OCI-M1 (cell line): ENCODE results near the gene BDNF.
"Not testable (repeated sequence)": the region's sequence is repeated elsewhere in the genome, so short reads cannot be mapped to it uniquely, and the experiment has no call there.

Source experiments
- DNase-seq: peaks from one replicate; lab custom pipeline; 2025; lab: John Stamatoyannopoulos, UW

Gene BDNF

DNA sequence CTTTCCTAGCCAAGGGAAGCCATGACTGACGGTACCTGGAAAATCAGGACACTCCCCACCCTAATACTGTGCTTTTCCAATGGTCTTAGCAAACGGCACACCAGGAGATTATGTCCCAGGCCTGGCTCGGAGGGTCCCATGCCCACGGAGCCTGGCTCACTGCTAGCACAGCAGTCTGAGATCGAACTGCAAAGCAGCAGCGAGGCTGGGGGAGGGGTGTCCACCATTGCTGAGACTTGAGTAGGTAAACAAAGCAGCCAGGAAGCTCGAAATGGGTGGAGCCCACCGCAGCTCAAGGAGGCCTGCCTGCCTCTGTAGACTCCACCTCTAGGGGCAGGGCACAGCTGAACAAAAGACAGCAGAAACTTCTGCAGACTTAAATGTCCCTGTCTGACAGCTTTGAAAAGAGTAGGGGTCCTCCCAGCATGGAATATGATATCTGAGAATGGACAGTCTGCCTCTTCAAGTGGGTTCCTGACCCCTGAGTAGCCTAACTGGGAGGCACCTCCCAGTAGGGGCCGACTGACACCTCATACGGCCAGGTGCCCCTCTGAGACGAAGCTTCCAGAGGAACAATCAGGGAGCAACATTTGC lies 34.6 kb downstream of the BDNF start:
- DNase-seq = not testable (repeated sequence)

DNA sequence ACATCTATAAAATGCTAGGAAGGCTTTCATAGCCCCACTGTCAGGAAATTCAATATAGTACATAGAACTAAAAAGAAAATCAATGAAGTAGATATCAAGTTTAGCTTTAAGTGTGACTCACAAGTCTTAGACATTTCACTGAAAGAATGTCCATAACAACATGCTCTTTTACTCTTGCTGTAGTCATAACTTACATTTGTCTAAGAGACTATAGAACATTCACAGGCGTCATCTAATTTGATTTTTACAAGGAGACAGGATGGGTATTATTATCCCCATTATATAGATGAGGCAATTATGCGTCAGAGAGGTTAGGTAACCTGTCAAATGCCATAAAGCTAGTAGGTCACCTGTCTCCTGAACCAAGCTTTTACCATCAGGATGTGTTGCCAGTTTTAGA lies 36.9 kb downstream of the BDNF start:
- no peak for DNase-seq

DNA sequence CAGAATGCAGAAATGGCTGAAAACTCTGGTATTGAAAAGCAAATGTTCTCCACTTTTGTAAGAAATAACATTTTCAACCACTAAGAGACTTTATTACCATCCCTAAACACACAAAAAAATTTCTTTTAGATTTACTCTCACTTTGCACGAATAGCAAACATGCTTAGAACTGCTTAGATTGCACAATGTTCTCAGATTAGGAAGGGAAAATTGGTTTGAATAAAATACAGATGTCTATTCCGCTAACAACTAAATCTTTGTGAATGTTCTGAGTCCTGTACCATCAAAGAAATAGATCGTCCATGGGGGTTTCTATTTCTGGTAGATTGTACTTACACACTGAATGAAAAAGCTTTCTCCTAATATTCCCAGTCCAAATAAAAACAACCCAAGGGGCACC lies 40.1 kb downstream of the BDNF start:
- DNase-seq = no peak

DNA sequence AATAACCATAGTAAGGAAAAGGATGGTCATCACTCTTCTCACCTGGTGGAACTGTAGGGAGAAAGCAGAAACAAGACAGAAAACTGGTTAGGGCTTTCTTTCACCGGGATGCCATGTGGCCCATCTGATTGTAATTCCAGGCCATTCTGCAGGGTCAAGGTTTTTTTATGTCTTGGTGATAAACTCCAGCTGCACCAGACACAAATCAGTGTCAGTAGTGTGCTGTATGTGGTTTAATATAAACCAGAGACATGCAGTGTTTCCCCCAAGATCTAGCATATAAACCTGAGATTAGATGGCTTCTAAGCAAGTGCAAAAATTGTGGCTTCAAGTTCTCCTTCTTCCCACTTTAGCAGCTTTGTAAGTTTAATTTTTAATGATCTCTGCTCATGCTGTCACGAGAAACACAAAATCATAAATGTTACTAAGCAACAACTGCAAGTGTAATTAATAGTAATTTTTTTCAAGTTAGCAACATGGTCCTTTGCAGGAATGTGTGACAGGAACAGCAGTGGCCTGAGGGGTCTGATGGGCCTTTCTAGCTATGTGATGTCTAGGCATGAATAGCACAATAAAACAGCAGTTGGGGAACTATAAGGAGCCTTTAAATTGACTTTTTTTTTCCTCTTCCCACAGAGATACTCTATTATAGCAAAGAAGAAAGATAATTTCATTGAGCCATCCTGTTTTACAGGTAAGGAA lies 41.6 kb downstream of the BDNF start:
- no peak for DNase-seq

DNA sequence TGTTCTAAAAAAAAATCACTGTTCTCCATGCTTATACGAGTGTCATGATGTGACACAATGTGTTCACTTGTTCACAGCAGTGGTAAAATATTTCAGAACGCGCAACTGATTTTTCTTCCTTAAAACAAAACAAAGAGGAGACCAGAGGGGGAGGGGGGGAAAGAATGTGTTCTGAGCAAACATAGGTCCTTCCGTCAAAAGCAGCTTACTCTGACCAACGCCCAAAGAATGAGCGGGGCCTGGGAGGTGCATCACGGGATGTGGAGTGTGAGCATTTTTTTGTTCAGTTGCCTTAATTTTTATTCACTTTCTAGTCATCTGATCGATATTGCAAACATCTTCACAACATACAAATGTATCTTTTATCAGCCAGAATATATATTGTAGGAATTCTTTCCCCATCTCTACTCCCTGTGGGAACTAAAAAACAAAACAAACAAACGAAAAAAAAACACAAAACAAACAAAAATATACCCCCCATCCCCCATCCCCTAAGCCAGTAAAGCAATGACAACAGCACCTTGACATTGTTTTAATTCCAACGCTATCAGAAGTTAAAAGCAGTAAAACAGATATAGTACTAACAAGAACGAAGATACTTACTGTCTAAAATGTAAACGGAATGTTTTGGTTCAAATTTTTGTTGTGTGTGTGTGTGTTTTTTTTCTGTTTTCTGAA lies 43.3 kb downstream of the BDNF start:
- no peak for DNase-seq

DNA sequence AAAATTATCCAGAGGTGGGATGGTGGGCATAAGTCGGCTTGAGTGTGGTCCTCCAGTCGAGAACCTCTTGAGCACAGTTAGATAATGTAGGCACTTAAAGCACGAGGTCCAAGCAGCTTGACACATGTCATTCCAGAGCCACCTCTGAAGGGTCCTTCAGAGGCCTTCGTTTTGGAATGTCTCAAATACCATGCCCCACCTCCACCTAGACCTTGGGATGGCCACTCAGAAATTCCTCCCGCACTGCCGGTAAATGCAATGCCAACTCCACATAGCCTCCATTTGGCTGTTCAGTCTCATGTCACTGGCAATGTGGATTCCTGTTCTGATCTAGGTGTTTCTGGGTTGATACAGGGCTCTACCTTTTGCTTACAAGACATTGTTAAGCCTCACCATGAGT lies 43.9 kb downstream of the BDNF start:
- DNase-seq = no peak

DNA sequence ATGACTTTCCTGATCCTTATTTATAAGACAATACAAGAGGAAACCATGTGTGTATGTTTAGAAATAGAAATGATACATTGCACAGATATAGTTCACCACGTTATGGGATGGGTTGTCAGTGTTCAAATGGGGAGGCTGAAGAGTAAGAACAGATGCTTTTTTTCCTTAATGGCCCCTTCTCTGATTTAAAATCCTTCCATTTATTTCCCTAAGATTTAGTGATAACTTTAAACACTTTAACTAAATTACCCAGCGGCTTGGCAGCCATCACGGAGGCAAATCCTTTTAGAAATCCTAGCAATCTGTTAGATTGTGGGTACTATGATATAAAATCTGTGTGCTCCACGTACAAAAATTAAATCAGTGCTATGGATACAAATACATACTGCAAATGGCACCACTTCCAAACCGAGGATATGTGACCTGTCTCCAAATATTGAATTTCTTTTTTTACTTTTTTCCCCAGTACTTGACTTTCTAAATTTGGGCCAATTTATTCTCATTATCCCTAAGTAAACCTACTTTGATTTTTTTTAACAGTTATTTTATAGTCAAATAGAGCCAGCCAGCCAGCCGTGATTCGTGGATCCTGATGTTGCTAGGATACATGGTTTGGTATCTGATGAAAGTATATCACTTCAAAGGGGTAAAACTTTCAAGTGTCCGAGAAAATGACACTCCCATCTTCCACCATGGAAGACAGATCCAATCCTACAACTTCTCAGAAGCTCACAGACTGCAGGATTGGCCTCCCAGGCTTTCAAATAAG lies 46.1 kb downstream of the BDNF start:
- DNase-seq = no peak

DNA sequence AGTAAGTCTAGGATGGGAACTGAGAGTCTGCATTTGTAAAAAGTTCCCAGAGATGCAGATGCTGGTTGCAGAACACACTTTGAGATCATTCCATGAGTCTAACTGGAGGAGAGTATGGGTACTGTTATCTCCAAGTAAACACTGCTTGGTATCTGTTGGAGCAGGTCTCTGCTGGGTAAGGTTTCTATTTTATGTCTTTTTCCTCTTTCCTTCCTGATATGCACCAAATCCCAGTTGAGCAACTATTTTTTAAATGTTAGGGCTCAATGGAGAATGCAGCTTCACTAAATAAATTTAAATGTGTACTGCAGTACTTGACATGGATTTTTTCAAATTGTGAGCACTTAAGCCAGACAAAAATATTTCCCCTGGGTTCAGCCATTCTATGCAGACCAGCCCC lies 48.5 kb downstream of the BDNF start:
- DNase-seq = no peak

DNA sequence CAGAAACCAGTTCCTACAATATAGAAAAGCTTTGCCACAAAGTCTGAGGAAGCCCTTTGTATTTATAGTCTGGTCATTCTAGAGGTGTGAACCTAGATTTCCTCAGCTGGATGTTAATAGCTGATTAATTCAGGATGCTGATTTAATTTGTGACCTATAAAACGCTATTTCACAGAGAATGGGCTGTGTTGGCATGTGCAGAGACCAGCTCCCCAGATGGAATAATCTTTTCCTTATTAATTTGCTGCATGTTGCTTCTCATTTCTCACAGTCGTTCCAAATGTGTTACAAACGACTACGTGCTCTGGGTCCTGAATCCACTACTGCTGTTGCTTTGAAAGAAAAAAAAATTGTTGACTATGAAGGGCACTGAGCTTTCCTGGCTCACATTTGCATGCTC lies 49.3 kb downstream of the BDNF start:
- DNase-seq = no peak

DNA sequence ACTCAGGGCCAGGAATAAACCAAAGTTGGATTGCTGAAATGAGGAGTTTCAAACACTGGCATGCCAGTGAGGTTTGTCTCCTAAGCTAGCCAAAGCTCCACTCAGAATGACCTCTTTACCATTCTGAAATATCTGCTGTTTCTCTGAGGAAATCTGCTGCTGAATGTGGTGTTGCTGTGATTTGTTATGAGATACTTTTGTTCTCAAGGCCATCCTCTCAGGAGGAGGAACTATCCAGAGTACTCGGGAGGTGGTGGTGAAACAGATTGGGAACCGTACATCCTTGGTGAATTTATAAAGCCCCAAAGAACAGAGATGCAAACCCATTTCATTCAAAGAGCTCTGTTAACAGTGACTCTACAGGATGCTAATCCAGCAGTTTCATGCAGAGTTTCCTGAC lies 50.5 kb downstream of the BDNF start:
- no peak for DNase-seq

DNA sequence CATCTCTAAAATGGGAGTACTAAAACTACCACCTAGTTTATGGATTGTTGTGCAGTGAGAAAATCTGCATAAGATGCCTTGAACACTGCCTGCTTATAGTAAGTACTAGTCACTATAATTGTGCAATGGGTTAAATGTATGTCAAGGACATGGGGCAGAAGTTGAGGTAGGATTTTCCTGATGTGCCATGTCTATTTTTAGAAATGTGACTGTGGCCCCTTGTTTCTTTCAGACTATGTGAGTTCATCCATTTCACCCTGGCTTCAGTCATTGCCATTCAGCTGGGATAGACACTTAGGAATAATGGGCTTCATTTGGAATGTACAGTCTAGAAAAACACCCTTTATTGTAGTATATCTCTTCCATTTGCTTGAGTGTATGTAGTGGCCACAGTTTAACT lies 51.4 kb downstream of the BDNF start:
- DNase-seq = no peak

DNA sequence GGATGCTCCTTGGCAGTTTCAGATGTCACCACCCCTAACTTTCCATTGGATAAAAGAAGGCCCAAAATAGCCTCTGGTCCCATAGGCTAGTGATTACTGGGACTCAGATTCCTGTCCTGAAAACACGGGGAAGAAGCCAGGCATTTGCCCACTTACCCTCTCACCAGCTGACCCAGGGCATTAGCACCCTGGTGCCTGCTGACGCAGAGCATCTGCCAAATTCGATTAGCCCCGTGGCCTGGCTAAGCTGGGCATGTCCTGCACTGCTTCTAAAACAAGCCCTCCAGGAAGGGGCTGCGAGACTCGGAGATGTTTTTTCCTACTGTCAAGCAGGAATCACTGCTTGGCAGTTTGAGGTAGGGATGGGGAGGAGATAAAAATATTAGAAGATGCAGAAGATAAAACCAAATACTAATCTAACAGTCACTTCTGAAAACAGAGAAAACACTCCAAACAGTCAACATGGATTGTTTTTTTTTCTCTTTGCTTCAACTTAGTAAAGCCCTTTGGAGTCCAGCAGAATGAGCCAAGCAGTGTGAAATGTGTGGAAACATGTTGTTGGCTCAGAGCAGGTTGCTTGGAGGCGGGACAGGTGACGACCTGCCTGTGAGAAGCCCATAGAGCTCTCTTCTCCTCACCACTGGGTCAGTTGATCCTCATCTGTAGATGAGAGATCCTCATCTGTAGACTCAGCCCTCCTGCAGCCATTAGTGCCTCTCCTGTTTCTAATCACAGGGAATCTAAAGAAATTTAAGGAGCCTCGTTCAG lies 54.0 kb downstream of the BDNF start:
- DNase-seq = no peak

DNA sequence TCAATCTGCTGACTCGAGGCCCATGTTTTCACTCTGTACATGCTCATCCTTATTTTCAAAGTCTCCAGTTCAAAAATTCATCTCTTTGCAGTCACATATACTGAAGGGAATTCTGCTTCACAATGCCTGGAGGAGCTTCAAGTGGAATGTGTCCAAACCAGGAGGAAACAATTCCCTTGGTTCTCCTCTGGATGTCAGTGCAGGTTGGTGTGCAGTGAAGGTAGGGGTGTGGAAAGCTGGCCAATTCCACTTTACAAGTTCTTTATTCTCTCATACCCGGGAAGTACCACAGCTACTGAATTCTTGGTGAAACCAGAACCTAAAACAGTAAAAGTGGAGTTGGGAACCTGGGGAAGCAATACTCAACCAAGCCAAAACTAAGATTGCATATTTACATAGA lies 57.3 kb downstream of the BDNF start:
- DNase-seq = no peak

DNA sequence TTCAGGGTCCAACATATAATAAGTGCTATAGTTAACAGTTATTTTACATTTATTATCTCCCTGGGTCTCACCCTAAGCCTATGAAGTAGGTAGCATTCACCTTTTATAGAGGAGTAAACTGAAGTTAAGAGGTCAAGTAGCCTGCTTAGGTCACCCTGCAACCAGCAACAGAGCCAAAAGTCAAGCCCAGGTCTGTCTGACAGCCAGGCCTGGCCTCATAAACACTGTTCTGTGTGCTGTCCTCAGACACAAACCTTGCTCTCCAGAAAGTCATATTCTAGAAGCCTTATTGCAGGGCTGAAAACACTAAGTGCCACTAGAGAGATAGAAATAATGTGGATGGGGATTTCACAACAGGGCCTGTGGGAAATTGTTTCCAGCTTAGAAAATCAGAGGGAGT lies 59.3 kb downstream of the BDNF start:
- no peak for DNase-seq

DNA sequence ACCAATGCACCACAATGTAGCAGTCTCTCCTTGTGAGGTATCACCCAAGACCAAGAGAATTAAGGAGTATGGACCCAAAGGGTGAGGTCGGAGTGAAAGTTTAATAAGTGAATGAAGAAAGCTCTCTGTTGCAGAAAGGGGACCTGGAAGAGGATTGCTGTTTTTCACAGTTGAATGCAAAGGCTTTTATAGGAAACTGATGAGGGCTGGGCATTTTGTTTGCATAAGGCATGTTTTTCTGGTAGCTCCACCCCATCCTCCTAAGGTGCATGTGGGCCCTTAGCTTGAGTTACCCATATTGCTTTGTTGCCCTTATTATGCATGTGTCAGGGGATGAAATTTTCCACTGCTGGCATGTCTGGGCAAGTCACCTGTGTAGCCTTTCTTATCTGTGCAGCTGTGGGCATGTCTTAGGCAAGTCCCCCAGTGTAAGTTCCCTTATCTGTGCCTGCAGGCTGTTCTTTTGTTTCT lies 64.7 kb downstream of the BDNF start:
- no peak for DNase-seq

DNA sequence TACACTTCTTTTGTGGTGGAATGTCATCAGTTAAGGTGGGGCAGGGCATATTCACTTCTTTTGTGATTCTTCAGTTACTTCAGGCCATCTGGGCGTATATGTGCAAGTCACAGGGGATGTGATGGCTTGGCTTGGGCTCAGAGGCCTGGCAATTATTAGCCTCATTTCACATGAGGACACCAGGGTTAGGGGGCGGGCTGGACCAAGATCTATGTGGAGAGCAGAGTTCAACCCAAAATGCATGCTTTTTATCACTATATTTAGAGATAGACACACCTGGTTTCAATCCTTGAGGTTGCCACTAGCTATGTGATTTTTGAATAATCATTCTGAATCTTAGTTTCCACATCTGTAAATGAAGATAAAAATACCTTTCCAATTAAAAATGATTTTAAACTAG lies 65.5 kb downstream of the BDNF start:
- DNase-seq = not testable (repeated sequence)

DNA sequence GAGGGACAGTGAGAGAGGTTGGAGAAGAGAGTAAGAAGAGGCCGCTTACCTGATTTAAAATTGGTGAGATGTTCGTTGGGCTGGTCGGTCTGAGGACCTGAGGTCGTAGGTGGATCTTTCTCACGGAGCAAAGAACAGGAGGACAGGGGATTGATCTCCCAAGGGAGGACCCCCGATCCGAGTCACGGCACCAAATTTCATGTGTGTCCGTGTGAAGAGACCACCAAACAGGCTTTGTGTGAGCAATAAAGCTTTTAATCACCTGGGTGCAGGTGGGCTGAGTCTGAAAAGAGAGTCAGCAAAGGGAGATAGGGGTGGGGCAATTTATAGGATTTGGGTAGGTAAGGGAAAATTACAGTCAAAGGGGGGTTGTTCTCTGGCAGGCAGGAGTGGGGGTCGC lies 66.0 kb downstream of the BDNF start:
- DNase-seq = not testable (repeated sequence)

DNA sequence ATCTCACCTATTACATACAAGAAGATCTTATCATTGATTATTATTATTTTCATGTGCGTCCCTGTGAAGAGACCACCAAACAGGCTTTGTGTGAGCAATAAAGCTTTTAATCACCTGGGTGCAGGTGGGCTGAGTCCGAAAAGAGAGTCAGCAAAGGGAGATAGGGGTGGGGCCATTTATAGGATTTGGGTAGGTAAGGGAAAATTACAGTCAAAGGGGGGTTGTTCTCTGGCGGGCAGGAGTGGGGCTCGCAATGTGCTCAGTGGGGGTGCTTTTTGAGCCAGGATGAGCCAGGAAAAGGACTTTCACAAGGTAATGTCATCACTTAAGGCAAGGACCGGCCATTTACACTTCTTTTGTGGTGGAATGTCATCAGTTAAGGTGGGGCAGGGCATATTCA lies 71.2 kb downstream of the BDNF start:
- DNase-seq = not testable (repeated sequence)

DNA sequence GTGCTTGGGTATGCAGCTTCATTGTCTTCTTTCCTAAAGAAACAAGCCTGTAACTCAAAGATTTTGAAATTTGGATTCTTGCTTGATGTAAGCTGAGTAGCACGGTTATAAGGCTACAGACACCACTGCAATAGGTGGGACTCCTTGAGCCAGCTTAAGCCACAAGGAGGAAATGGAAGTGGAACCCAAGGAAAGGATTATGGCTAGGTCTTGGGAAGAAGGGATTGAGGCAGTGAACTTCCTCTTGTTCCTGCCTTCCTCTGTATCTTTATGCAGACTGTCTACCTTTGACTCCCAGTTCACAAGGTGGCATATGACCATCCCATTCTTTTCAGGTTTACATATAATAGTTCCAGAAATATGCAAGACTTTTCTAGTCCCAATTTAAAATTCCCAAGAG lies 72.3 kb downstream of the BDNF start:
- no peak for DNase-seq

DNA sequence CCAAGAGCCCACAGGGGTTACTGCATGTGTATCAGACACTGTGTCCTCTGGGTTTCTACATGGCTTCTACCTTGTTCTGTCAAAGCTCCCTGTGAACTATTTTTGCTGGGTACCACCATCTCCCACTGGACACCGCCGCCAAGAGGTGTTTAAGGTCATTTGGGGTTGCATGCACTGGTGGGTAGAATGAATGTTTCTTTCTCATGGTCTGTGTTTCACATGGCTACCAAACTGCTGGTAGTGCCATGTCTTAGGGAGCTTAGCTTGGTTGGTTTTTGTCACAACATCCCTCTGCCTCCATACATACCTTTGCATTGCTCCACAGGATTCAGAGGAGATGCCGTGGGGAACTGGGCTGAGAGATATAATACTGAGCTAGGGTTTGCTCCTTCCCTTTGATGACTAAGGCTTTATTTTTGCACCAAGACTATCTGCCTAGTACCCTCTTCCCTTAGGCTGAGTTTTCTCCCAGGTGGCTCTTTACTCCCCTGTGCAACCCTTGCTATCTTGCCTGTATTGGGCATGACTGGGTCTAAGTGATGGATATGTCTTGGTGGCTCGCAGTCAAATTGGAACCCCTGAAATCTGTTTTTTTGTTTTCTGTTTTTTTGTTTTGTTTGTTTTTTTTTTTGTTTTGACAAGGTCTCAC lies 73.2 kb downstream of the BDNF start:
- DNase-seq = no peak

DNA sequence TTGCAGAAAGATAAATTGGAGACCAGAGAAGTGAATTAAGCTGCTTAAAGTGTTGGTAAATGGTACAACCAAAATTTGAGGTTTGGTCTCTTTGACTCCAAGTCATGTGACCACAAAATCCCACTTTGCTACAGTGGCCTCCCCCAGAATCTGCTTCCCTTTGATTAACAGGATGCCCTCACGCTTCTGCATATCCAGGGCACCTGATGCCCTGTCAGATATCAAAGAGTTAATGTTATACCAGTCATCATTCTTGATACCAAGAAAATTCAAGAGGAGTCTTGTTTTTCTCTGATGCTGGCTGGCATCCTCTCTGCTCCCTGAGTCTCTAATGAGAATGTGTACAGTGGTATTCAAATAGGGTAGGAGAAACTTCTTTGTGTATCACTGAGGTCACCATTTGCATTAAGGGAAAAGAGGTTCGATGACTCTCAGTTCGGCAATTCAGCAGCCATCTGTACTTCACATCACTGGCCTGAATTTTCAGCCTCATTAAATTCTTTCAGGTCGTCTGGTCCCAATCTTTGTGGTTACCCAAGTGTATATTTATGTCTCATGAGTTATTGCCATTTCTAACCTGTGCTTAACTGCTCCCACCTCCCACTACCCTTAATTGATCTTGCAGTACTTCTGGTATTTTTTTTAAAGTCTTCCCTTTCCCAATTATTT lies 73.9 kb downstream of the BDNF start:
- DNase-seq = no peak
